ENCODE data around the gene OR1L1.

DNA sequence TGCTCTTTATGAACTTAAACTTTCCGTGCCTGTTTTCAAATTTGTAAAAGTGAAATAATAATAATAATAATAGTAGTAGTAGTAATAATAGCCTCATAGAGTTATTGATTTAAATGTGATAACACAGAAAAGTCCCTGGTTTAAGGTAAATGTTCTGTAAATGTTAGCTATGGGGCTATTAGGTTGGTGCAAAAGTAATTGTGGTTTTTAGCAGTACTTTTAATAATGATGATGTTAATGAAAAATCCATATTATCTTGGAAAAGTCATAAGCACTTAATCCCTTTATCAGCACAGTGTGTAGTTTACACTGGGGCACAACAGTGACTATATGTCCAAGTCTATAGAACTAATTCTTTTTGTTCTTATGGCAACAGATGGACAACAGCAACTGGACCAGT lies 47.2 kb upstream of the OR1L1 start, which contains the start of gene OR1Q1:
- TF ChIP-seq YY1 (IDR thresholded peaks at IDR 0.05; ENCODE audit: insufficient read depth, insufficient read length): no peak
- no peak for TF ChIP-seq ZNF274 (IDR thresholded peaks at IDR 0.05; ENCODE audit: low read depth, low read length)
- no peak for TF ChIP-seq SUZ12 (IDR thresholded peaks at IDR 0.05; ENCODE audit: extremely low read depth, insufficient read depth, insufficient read length)
